Psoas muscle (tissue), 8 donors: ENCODE data around the gene C1orf21. TPM values are rescaled to one million over a fixed set of nuclear protein-coding genes. Genes with fewer than 3 reads are reported as not detected.

ENCODE experiments used
- ATAC-seq, 4 donors: fragments of 200-7000 bp; cut with Tn5 transposase; one replicate each; pipeline ENCODE4 v1.9.1; 2020; ENCODE audit warnings: moderate library complexity in 3 of 4, mild to moderate bottlenecking in 2 of 4
- DNase-seq, 2 donors: peaks; one replicate each; pipeline ENCODE4 v3.0.0-alpha.2; 2020
- H3K27ac ChIP-seq: fragments of 200-600 bp; one replicate; pipeline ENCODE4 v1.8.0; 2022
- H3K27me3 ChIP-seq, 3 donors: fragments of 200-600 bp in 1 of 3; one replicate each; pipeline versions ENCODE4 v1.6.1 to v1.8.0; 2013 to 2022; ENCODE audit warnings: low read length in 2 of 3, mild to moderate bottlenecking in 2 of 3, moderate library complexity in 1 of 3; ENCODE audit not compliant: insufficient read depth in 3 of 3
- H3K36me3 ChIP-seq, 2 donors: fragments of 200-600 bp in 1 of 2; one replicate each; pipeline versions ENCODE4 v1.6.1 to v1.8.0; 2013 to 2022; ENCODE audit warnings: low read depth in 1 of 2, mild to moderate bottlenecking in 1 of 2, moderate library complexity in 1 of 2; ENCODE audit not compliant: insufficient read depth in 1 of 2
- H3K4me1 ChIP-seq: fragments of 200-600 bp; one replicate; pipeline ENCODE4 v1.8.0; 2022
- H3K4me3 ChIP-seq: fragments of 200-600 bp; one replicate; pipeline ENCODE4 v1.8.0; 2022; ENCODE audit warnings: mild to moderate bottlenecking
- H3K9me3 ChIP-seq: fragments of 200-600 bp; one replicate; pipeline ENCODE4 v1.8.0; 2022
- CTCF ChIP-seq: fragments of 200-600 bp; IDR thresholded peaks from one replicate; pipeline ENCODE4 v1.8.0; 2022; ENCODE audit warnings: antibody characterized with exemption
- whole genome bisulfite sequencing, 3 donors: extraction: QIAGEN DNeasy Blood & Tissue Kit; methylation state at CpG; one replicate each; pipeline versions ENCODE4 v1.1.6 to v1.1.7; 2013; 5-methylcytosine and 5-hydroxymethylcytosine counted together
- intact Hi-C, 2 donors: fragments of 100-400 bp; cut with DNase I; formaldehyde crosslinking; loops; one replicate each; pipeline versions ENCODE4 v1.11.0 to v1.14.2; 2022
- polyA plus RNA-seq, 3 donors: library from polyadenylated mRNA; stranded (reverse); fragments of 200-250 nt; gene quantifications; one replicate each; pipeline ENCODE4 v1.2.3, GENCODE V29; 2013
- total RNA-seq, 4 donors: library from RNA; stranded (reverse); fragmentation: NEBNext Ultra II Directional in 2 of 4; extraction: Animal tissue kit (Norgen Biotek cat#: 25700) in 2 of 4; gene quantifications; one replicate each; pipeline versions ENCODE4 v1.2.1 to v1.2.4, GENCODE V29; 2021 to 2023
- donor health status: healthy with polysubstance abuse.
- donor health status: DM: no; HTN: no; CAD: no; lungs with moderate emphysema.
- donor health status: Bipolar disorder and iron deficiency.
- donor health status: healthy.
- donor health status: DM: yes; HTN: yes; CAD: no.
- donor health status: DM: no; HTN: no; CAD: no.
- donor health status: DM: no; HTN: no; CAD: no.
- donor health status: DM: yes; HTN: yes; CAD: no.

The C1orf21 gene
- total and polyA plus RNA-seq, 7 donors: 55.5 to 216 (median 171) TPM

GRCh38 chr1:184647471-184647870 is 260.6 kb downstream of the C1orf21 start:
- H3K27me3 ChIP-seq: no peaks in the 10 kb centered on the region
- H3K4me3 ChIP-seq: no peak overlapping the region
- intact Hi-C loops: no loop called here
- TF ChIP-seq CTCF: no peak
- H3K4me1 ChIP-seq: peaks cover 8% of the 10 kb centered on the region
- no peaks in the 10 kb centered on the region for H3K9me3 ChIP-seq
- no peak overlapping the region for H3K27ac ChIP-seq
- DNase-seq (no peak), ATAC-seq (peak in 2 of 4 donors; percentile 31 to 34)
- 74 to 84% (median 77%) methylated on average over 4 of the region's 4 CpGs for WGBS, 3 donors
- no peaks in the 10 kb centered on the region for H3K36me3 ChIP-seq

GRCh38 chr1:184648160-184648855 is 261.5 kb downstream of the C1orf21 start:
- Histone ChIP-seq H3K4me3 (no peak overlapping the region), H3K27ac (no peak overlapping the region)

GRCh38 chr1:184648856-184649201 is 262.0 kb downstream of the C1orf21 start:
- Histone ChIP-seq H3K27ac (peak overlapping the region; percentile 30), H3K4me3 (no peak overlapping the region), H3K9me3 (no peaks in the 10 kb centered on the region), H3K27me3 (no peaks in the 10 kb centered on the region), H3K4me1 (peaks cover 8% of the 10 kb centered on the region), H3K36me3 (no peaks in the 10 kb centered on the region)
- ATAC-seq (peak in 2 of 4 donors; percentile 37 to 50), DNase-seq (no peak)
- TF ChIP-seq CTCF: no peak
- intact Hi-C loops: no loop called here
- 64 to 76% (median 67%) methylated on average over 6 of the region's 6 CpGs for WGBS, 3 donors

More at GRCh38 chr1:184648160-184648855, 261.5 kb downstream of the C1orf21 start:
- H3K9me3 ChIP-seq: no peaks in the 10 kb centered on the region
- DNase-seq: no peak
- 47 to 66% (median 52%) methylated on average over 4 of the region's 4 CpGs for WGBS, 3 donors
- no peaks in the 10 kb centered on the region for H3K36me3 ChIP-seq
- peaks cover 8% of the 10 kb centered on the region for H3K4me1 ChIP-seq
- no peak for TF ChIP-seq CTCF
- H3K27me3 ChIP-seq: no peaks in the 10 kb centered on the region
- intact Hi-C loops: no loop called here
- no peak for ATAC-seq

- intact Hi-C loops: no loop called here
- Histone ChIP-seq H3K27me3 (no peaks in the 10 kb centered on the region), H3K27ac (peak overlapping the region; percentile 30), H3K9me3 (no peaks in the 10 kb centered on the region), H3K4me1 (peaks cover 8% of the 10 kb centered on the region), H3K36me3 (no peaks in the 10 kb centered on the region), H3K4me3 (no peak overlapping the region)
- ATAC-seq (peak; percentile 74 to 94 (median 88)), DNase-seq (no peak)
- WGBS, 3 donors: 42 to 67% (median 50%) methylated on average over 7 of the region's 7 CpGs
- no peak for TF ChIP-seq CTCF
These were observed 262.6 kb downstream of the C1orf21 start for GRCh38 chr1:184649451-184649888.
